Measurements from ENCODE around the gene B3GALNT2. TPM values are rescaled to one million over a fixed set of nuclear protein-coding genes. Genes with fewer than 3 reads are reported as not detected.
A peak's percentile ranks its signal among the peaks of the same experiment; 100 is the strongest.

Gene B3GALNT2
- total RNA-seq, 1 donor: 43.0 TPM

- no peak overlapping the region for H3K4me3 ChIP-seq (ENCODE audit: low read depth, low read length)
- DNase-seq (ENCODE audit: low read depth): peak; percentile 50
- TF ChIP-seq CTCF (IDR thresholded peaks at IDR 0.05; ENCODE audit: insufficient read depth, low read length): no peak
Measured at GRCh38 chr1:235533476-235534168, 29.4 kb upstream of the B3GALNT2 start.

- no peak overlapping the region for H3K4me3 ChIP-seq (ENCODE audit: low read depth, low read length)
- peak; percentile 63 for DNase-seq (ENCODE audit: low read depth)
- no peak for TF ChIP-seq CTCF (IDR thresholded peaks at IDR 0.05; ENCODE audit: insufficient read depth, low read length)
Measured at GRCh38 chr1:235532360-235532759, 28.1 kb upstream of the B3GALNT2 start.

GRCh38 chr1:235527196-235527814, 23.1 kb upstream of the B3GALNT2 start:
- TF ChIP-seq CTCF (IDR thresholded peaks at IDR 0.05; ENCODE audit: insufficient read depth, low read length): no peak
- DNase-seq (ENCODE audit: low read depth): no peak
- no peak overlapping the region for H3K4me3 ChIP-seq (ENCODE audit: low read depth, low read length)

- TF ChIP-seq CTCF (IDR thresholded peaks at IDR 0.05; ENCODE audit: insufficient read depth, low read length): no peak
- no peak overlapping the region for H3K4me3 ChIP-seq (ENCODE audit: low read depth, low read length)
- DNase-seq (ENCODE audit: low read depth): no peak
Measured at GRCh38 chr1:235525314-235525713, 21.1 kb upstream of the B3GALNT2 start.

GRCh38 chr1:235516862-235517446, 12.7 kb upstream of the B3GALNT2 start:
- DNase-seq (ENCODE audit: low read depth): no peak
- H3K4me3 ChIP-seq (ENCODE audit: low read depth, low read length): no peak overlapping the region
- TF ChIP-seq CTCF (IDR thresholded peaks at IDR 0.05; ENCODE audit: insufficient read depth, low read length): no peak

- DNase-seq (ENCODE audit: low read depth): no peak
- no peak overlapping the region for H3K4me3 ChIP-seq (ENCODE audit: low read depth, low read length)
- no peak for TF ChIP-seq CTCF (IDR thresholded peaks at IDR 0.05; ENCODE audit: insufficient read depth, low read length)
Measured at GRCh38 chr1:235515844-235516512, 11.7 kb upstream of the B3GALNT2 start.

Data from fibroblast of the aortic adventitia (primary cell).